ENCODE results near the gene DNAH2. TPM values are rescaled to one million over a fixed set of nuclear protein-coding genes. Genes with fewer than 3 reads are reported as not detected.

DNAH2 gene
- total and polyA plus RNA-seq, 2 of the 8 experiments (the other 6 are each of a cell fraction or from before 2014, with no cell fraction given), result 0.13 to 0.18 TPM

- no peaks in the 10 kb centered on the region for H3K36me3 ChIP-seq (ENCODE audit: control insufficient read depth in 2 of 4, insufficient read depth in 4 of 4, low read length in 3 of 4)
- no peak overlapping the region for H2AFZ ChIP-seq (ENCODE audit: low read length)
- no peak overlapping the region for H3K23ac ChIP-seq (ENCODE audit: insufficient read length)
- H3K9ac ChIP-seq (replicated peaks in 1 of 4; ENCODE audit: extremely low read depth in 1 of 4, low read depth in 3 of 4, low read length in 3 of 4), result no peak overlapping the region
- H3K23me2 ChIP-seq (ENCODE audit: low read depth, low read length), result peaks cover 19% of the 10 kb centered on the region; the same call in 1 of the 2 replicates
- TF ChIP-seq BRCA1 (IDR thresholded peaks at IDR 0.05; ENCODE audit: low read depth, low read length), result no peak
- no peak for TF ChIP-seq RAD21 (IDR thresholded peaks at IDR 0.05 in 1 of 2, conservative IDR thresholded peaks at IDR 0.05 in 1 of 2; ENCODE audit: low read depth in 2 of 2, low read length in 2 of 2)
- no peak for TF ChIP-seq SP1 (IDR thresholded peaks at IDR 0.05; ENCODE audit: low read depth, low read length)
- no peak for TF ChIP-seq BCL11A (IDR thresholded peaks at IDR 0.05; ENCODE audit: low read depth in 2 of 2, low read length in 2 of 2)
- TF ChIP-seq CHD1 (IDR thresholded peaks at IDR 0.05; ENCODE audit: low read depth, low read length), result no peak
- TF ChIP-seq CBX8 (IDR thresholded peaks at IDR 0.05; ENCODE audit: borderline replicate concordance, low read depth, low read length), result no peak
- no peaks in the 10 kb centered on the region for H3K9me3 ChIP-seq (ENCODE audit: insufficient read depth in 2 of 2, low read depth in 1 of 2, low read length in 1 of 2)
- H2BK12ac ChIP-seq (ENCODE audit: low read depth, low read length), result no peak overlapping the region
- H2BK20ac ChIP-seq (ENCODE audit: low read length), result no peak overlapping the region
- peaks cover 0 to 6% (median 3%) of the 10 kb centered on the region in 4 experiments; a peak in 2 of 7 replicates for H3K27me3 ChIP-seq (replicated peaks in 1 of 4; ENCODE audit: control insufficient read depth in 3 of 4, extremely low read depth in 1 of 4, insufficient read depth in 3 of 4, low read length in 3 of 4)
- peaks cover 2 to 29% (median 22%) of the 10 kb centered on the region in 4 experiments for H3K4me1 ChIP-seq (replicated peaks in 1 of 4; ENCODE audit: control insufficient read depth in 3 of 4, insufficient read depth in 4 of 4, low read length in 3 of 4)
- H4K91ac ChIP-seq (replicated peaks; ENCODE audit: insufficient read length, low read length), result no peak overlapping the region
- DNase-seq (ENCODE audit: low read depth in 1 of 2, low spot score in 2 of 2) (peak in 1 of 2 experiments; percentile 60), FAIRE-seq (no peak)
- 84% methylated on average over 9 of the region's 9 CpGs; no CpG with 5 or more reads in 1 of the 2 experiments for WGBS, 2 experiments (ENCODE audit: extremely low coverage in 1 of 2, insufficient coverage in 1 of 2, insufficient read length in 1 of 2, insufficient replicate concordance in 2 of 2, low coverage in 1 of 2, low lambda C conversion rate in 2 of 2, missing lambda C conversion rate in 1 of 2)
- ChIA-PET POLR2A (ENCODE audit: partially characterized antibody) (interaction anchor here (1.2 to 11.4 kb wide), 5 partner anchors 9 to 124 kb away, joined by 3 to 186 read pairs (median 16); partner anchors contain the start of genes ATP1B2, DNAH2, MPDU1 and SAT2), CTCF (ENCODE audit: partially characterized antibody) (interaction anchor here (1.0 to 9.2 kb wide), 6 partner anchors 10 to 114 kb away, joined by 3 to 85 read pairs (median 17); partner anchors contain the start of genes DNAH2, SHBG, TP53 and WRAP53)
- no peak overlapping the region for H3K27ac ChIP-seq (ENCODE audit: low read depth, low read length)
- no peak overlapping the region for H2AK5ac ChIP-seq (ENCODE audit: low read depth, low read length)
- no peak overlapping the region for H3K4me3 ChIP-seq (ENCODE audit: extremely low read depth in 1 of 4, insufficient read depth in 2 of 4, low read depth in 3 of 4, low read length in 4 of 4)
- H3K4ac ChIP-seq (replicated peaks; ENCODE audit: insufficient read length, low read depth, low read length), result no peak overlapping the region
- no peak overlapping the region for H4K5ac ChIP-seq (ENCODE audit: insufficient read length, low read depth, low read length)
- no peaks in the 10 kb centered on the region; the same call in 1 of the 2 replicates for H3K79me1 ChIP-seq (ENCODE audit: low read depth, low read length)
- no peak overlapping the region for H3K56ac ChIP-seq (replicated peaks; ENCODE audit: insufficient read length, low read depth, low read length)
- no peak overlapping the region for H2BK120ac ChIP-seq (replicated peaks; ENCODE audit: low read depth, low read length)
- peaks cover 2 to 7% of the 10 kb centered on the region in 2 experiments for H4K20me1 ChIP-seq (replicated peaks in 1 of 2; ENCODE audit: control insufficient read depth in 1 of 2, insufficient read depth in 2 of 2, low read length in 2 of 2)
- no peak overlapping the region for H2BK15ac ChIP-seq (ENCODE audit: low read length)
- H3K4me2 ChIP-seq (ENCODE audit: insufficient read depth in 1 of 2, low read depth in 2 of 2, low read length in 2 of 2), result no peak overlapping the region; a peak in 1 of 4 replicates
- H2BK5ac ChIP-seq (ENCODE audit: low read depth, low read length), result no peak overlapping the region
- no peak overlapping the region for H3K14ac ChIP-seq (ENCODE audit: insufficient read length)
- H4K8ac ChIP-seq (ENCODE audit: extremely low read depth, insufficient read depth, low read length), result no peak overlapping the region
- H3K79me2 ChIP-seq (ENCODE audit: control insufficient read depth in 1 of 2, insufficient read depth in 2 of 2, low read length in 2 of 2), result no peaks in the 10 kb centered on the region
- no peak overlapping the region for H3K18ac ChIP-seq (ENCODE audit: extremely low read depth, low read length)
Measured at GRCh38 chr17:7707446-7707845, 10.1 kb upstream of the DNAH2 start.
